ENCODE measurements around the gene PGM1. TPM values are rescaled to one million over a fixed set of nuclear protein-coding genes. Genes with fewer than 3 reads are reported as not detected.

Gene PGM1
- total RNA-seq, 1 experiment from 2014 or later, result 67.1 TPM

GRCh38 chr1:63592536-63593302, 492 bp upstream of the PGM1 start:
- Histone ChIP-seq H3K9me2 (replicated peaks; ENCODE audit: insufficient read depth, low read length) (no peaks in the 10 kb centered on the region), H3K9ac (ENCODE audit: low read length) (peak overlapping the region; percentile 82), H3K9me3 (ENCODE audit: low read length) (no peaks in the 10 kb centered on the region), H3K36me3 (ENCODE audit: insufficient read depth, low read length) (peaks cover 5% of the 10 kb centered on the region; the same call in 1 of the 2 replicates), H3K4me2 (ENCODE audit: low read depth, low read length, poor library complexity, severe bottlenecking) (peak overlapping the region; percentile 79), H3K27ac (ENCODE audit: low read length) (no peak overlapping the region), H3K79me2 (ENCODE audit: low read length) (peaks cover 52% of the 10 kb centered on the region), H4K20me1 (ENCODE audit: insufficient read depth, low read depth, low read length) (no peaks in the 10 kb centered on the region), H3K4me3 (ENCODE audit: low read length) (peak overlapping the region; percentile 86), H3K27me3 (ENCODE audit: low read length) (no peaks in the 10 kb centered on the region), H3K4me1 (ENCODE audit: low read length) (peaks cover 11% of the 10 kb centered on the region), H2AFZ (ENCODE audit: low read length) (peak overlapping the region; percentile 85)
- DNase-seq, result no peak

GRCh38 chr1:63593886-63594605, 835 bp downstream of the PGM1 start:
- no peaks in the 10 kb centered on the region for H3K9me3 ChIP-seq (ENCODE audit: low read length)
- peak overlapping the region; percentile 78 for H3K27ac ChIP-seq (ENCODE audit: low read length)
- peak overlapping the region; percentile 79 for H3K4me2 ChIP-seq (ENCODE audit: low read depth, low read length, poor library complexity, severe bottlenecking)
- no peaks in the 10 kb centered on the region for H3K9me2 ChIP-seq (replicated peaks; ENCODE audit: insufficient read depth, low read length)
- DNase-seq, result peak; percentile 89
- peak overlapping the region; percentile 82 for H3K9ac ChIP-seq (ENCODE audit: low read length)
- no peaks in the 10 kb centered on the region for H4K20me1 ChIP-seq (ENCODE audit: insufficient read depth, low read depth, low read length)
- H3K4me1 ChIP-seq (ENCODE audit: low read length), result peaks cover 11% of the 10 kb centered on the region
- H3K36me3 ChIP-seq (ENCODE audit: insufficient read depth, low read length), result peaks cover 5% of the 10 kb centered on the region; the same call in 1 of the 2 replicates
- H3K27me3 ChIP-seq (ENCODE audit: low read length), result no peaks in the 10 kb centered on the region
- peak overlapping the region; percentile 86 for H3K4me3 ChIP-seq (ENCODE audit: low read length)
- H2AFZ ChIP-seq (ENCODE audit: low read length), result peak overlapping the region; percentile 85
- peaks cover 58% of the 10 kb centered on the region for H3K79me2 ChIP-seq (ENCODE audit: low read length)

- Histone ChIP-seq H3K79me2 (ENCODE audit: low read length) (peaks cover 60% of the 10 kb centered on the region), H3K36me3 (ENCODE audit: insufficient read depth, low read length) (peaks cover 5% of the 10 kb centered on the region; the same call in 1 of the 2 replicates)
- DNase-seq, result no peak
These were observed 2.2 kb downstream of the PGM1 start for GRCh38 chr1:63595435-63595834.

GRCh38 chr1:63599799-63600198, 6.6 kb downstream of the PGM1 start:
- Histone ChIP-seq H3K9me3 (ENCODE audit: low read length) (no peaks in the 10 kb centered on the region), H2AFZ (ENCODE audit: low read length) (no peak overlapping the region), H4K20me1 (ENCODE audit: insufficient read depth, low read depth, low read length) (peaks cover 5% of the 10 kb centered on the region; the same call in 1 of the 2 replicates), H3K4me2 (ENCODE audit: low read depth, low read length, poor library complexity, severe bottlenecking) (no peak overlapping the region), H3K9me2 (replicated peaks; ENCODE audit: insufficient read depth, low read length) (no peaks in the 10 kb centered on the region), H3K4me3 (ENCODE audit: low read length) (no peak overlapping the region), H3K9ac (ENCODE audit: low read length) (no peak overlapping the region), H3K79me2 (ENCODE audit: low read length) (peaks cover 82% of the 10 kb centered on the region), H3K27me3 (ENCODE audit: low read length) (no peaks in the 10 kb centered on the region), H3K27ac (ENCODE audit: low read length) (no peak overlapping the region), H3K36me3 (ENCODE audit: insufficient read depth, low read length) (peaks cover 5% of the 10 kb centered on the region; the same call in 1 of the 2 replicates), H3K4me1 (ENCODE audit: low read length) (no peaks in the 10 kb centered on the region; the same call in 1 of the 2 replicates)
- no peak for DNase-seq

More at GRCh38 chr1:63595435-63595834, 2.2 kb downstream of the PGM1 start:
- Histone ChIP-seq H3K4me2 (ENCODE audit: low read depth, low read length, poor library complexity, severe bottlenecking) (peak overlapping the region; percentile 5), H3K9me2 (replicated peaks; ENCODE audit: insufficient read depth, low read length) (no peaks in the 10 kb centered on the region), H3K4me1 (ENCODE audit: low read length) (peaks cover 11% of the 10 kb centered on the region), H3K27ac (ENCODE audit: low read length) (no peak overlapping the region), H3K4me3 (ENCODE audit: low read length) (no peak overlapping the region), H3K27me3 (ENCODE audit: low read length) (no peaks in the 10 kb centered on the region), H3K9ac (ENCODE audit: low read length) (no peak overlapping the region), H4K20me1 (ENCODE audit: insufficient read depth, low read depth, low read length) (no peaks in the 10 kb centered on the region), H2AFZ (ENCODE audit: low read length) (no peak overlapping the region), H3K9me3 (ENCODE audit: low read length) (no peaks in the 10 kb centered on the region)

GRCh38 chr1:63600248-63600647, 7.0 kb downstream of the PGM1 start:
- no peaks in the 10 kb centered on the region for H3K27me3 ChIP-seq (ENCODE audit: low read length)
- H4K20me1 ChIP-seq (ENCODE audit: insufficient read depth, low read depth, low read length), result peaks cover 5% of the 10 kb centered on the region; the same call in 1 of the 2 replicates
- H3K9ac ChIP-seq (ENCODE audit: low read length), result no peak overlapping the region
- H3K27ac ChIP-seq (ENCODE audit: low read length), result no peak overlapping the region
- peaks cover 4% of the 10 kb centered on the region; the same call in 1 of the 2 replicates for H3K36me3 ChIP-seq (ENCODE audit: insufficient read depth, low read length)
- H3K4me1 ChIP-seq (ENCODE audit: low read length), result no peaks in the 10 kb centered on the region; the same call in 1 of the 2 replicates
- H3K9me2 ChIP-seq (replicated peaks; ENCODE audit: insufficient read depth, low read length), result no peaks in the 10 kb centered on the region
- no peak for DNase-seq
- H2AFZ ChIP-seq (ENCODE audit: low read length), result no peak overlapping the region
- H3K4me3 ChIP-seq (ENCODE audit: low read length), result no peak overlapping the region
- no peaks in the 10 kb centered on the region for H3K9me3 ChIP-seq (ENCODE audit: low read length)
- H3K4me2 ChIP-seq (ENCODE audit: low read depth, low read length, poor library complexity, severe bottlenecking), result no peak overlapping the region
- H3K79me2 ChIP-seq (ENCODE audit: low read length), result peaks cover 82% of the 10 kb centered on the region

- Histone ChIP-seq H3K9me2 (replicated peaks; ENCODE audit: insufficient read depth, low read length) (no peaks in the 10 kb centered on the region), H3K36me3 (ENCODE audit: insufficient read depth, low read length) (no peaks in the 10 kb centered on the region), H3K9me3 (ENCODE audit: low read length) (no peaks in the 10 kb centered on the region), H3K27me3 (ENCODE audit: low read length) (no peaks in the 10 kb centered on the region), H2AFZ (ENCODE audit: low read length) (no peak overlapping the region), H3K79me2 (ENCODE audit: low read length) (peaks cover 75% of the 10 kb centered on the region), H3K9ac (ENCODE audit: low read length) (no peak overlapping the region), H3K27ac (ENCODE audit: low read length) (no peak overlapping the region), H3K4me3 (ENCODE audit: low read length) (no peak overlapping the region), H3K4me2 (ENCODE audit: low read depth, low read length, poor library complexity, severe bottlenecking) (no peak overlapping the region), H3K4me1 (ENCODE audit: low read length) (no peaks in the 10 kb centered on the region), H4K20me1 (ENCODE audit: insufficient read depth, low read depth, low read length) (peaks cover 5% of the 10 kb centered on the region; the same call in 1 of the 2 replicates)
- DNase-seq, result no peak
These were observed 7.8 kb downstream of the PGM1 start for GRCh38 chr1:63601061-63601460.

- H3K4me3 ChIP-seq (ENCODE audit: low read length), result no peak overlapping the region
- H3K79me2 ChIP-seq (ENCODE audit: low read length), result peaks cover 76% of the 10 kb centered on the region
These were observed 8.3 kb downstream of the PGM1 start for GRCh38 chr1:63601463-63601862.

GRCh38 chr1:63601912-63602311, 8.7 kb downstream of the PGM1 start:
- H3K9me2 ChIP-seq (replicated peaks; ENCODE audit: insufficient read depth, low read length), result no peaks in the 10 kb centered on the region
- no peaks in the 10 kb centered on the region for H3K27me3 ChIP-seq (ENCODE audit: low read length)
- H3K4me3 ChIP-seq (ENCODE audit: low read length), result no peak overlapping the region
- no peaks in the 10 kb centered on the region for H3K9me3 ChIP-seq (ENCODE audit: low read length)
- peaks cover 75% of the 10 kb centered on the region for H3K79me2 ChIP-seq (ENCODE audit: low read length)
- H3K27ac ChIP-seq (ENCODE audit: low read length), result no peak overlapping the region
- DNase-seq, result no peak
- H3K9ac ChIP-seq (ENCODE audit: low read length), result no peak overlapping the region
- peaks cover 5% of the 10 kb centered on the region; the same call in 1 of the 2 replicates for H4K20me1 ChIP-seq (ENCODE audit: insufficient read depth, low read depth, low read length)
- H3K4me2 ChIP-seq (ENCODE audit: low read depth, low read length, poor library complexity, severe bottlenecking), result no peak overlapping the region
- H2AFZ ChIP-seq (ENCODE audit: low read length), result no peak overlapping the region
- H3K36me3 ChIP-seq (ENCODE audit: insufficient read depth, low read length), result no peaks in the 10 kb centered on the region
- no peaks in the 10 kb centered on the region for H3K4me1 ChIP-seq (ENCODE audit: low read length)

More at GRCh38 chr1:63601463-63601862, 8.3 kb downstream of the PGM1 start:
- Histone ChIP-seq H4K20me1 (ENCODE audit: insufficient read depth, low read depth, low read length) (peaks cover 5% of the 10 kb centered on the region; the same call in 1 of the 2 replicates), H3K36me3 (ENCODE audit: insufficient read depth, low read length) (no peaks in the 10 kb centered on the region), H3K9me2 (replicated peaks; ENCODE audit: insufficient read depth, low read length) (no peaks in the 10 kb centered on the region), H3K9ac (ENCODE audit: low read length) (no peak overlapping the region), H3K4me1 (ENCODE audit: low read length) (no peaks in the 10 kb centered on the region), H3K27ac (ENCODE audit: low read length) (no peak overlapping the region), H3K27me3 (ENCODE audit: low read length) (no peaks in the 10 kb centered on the region), H3K9me3 (ENCODE audit: low read length) (no peaks in the 10 kb centered on the region), H2AFZ (ENCODE audit: low read length) (no peak overlapping the region), H3K4me2 (ENCODE audit: low read depth, low read length, poor library complexity, severe bottlenecking) (no peak overlapping the region)
- no peak for DNase-seq
